Sigmoid colon (tissue), 7 donors: ENCODE results near the gene APBA1. TPM values are rescaled to one million over a fixed set of nuclear protein-coding genes. Genes with fewer than 3 reads are reported as not detected.

Source experiments
- DNase-seq: peaks from one replicate; pipeline ENCODE4 v3.0.0-alpha.2; 2019
- H3K27ac ChIP-seq, 4 donors: fragments of 200-600 bp; sonication (generic); one replicate each; pipeline ENCODE4 v1.5.1; 2016 to 2019; ENCODE audit warnings: mild to moderate bottlenecking in 1 of 4
- H3K27me3 ChIP-seq, 3 donors: fragments of 200-600 bp; sonication (generic); one replicate each; pipeline ENCODE4 v1.5.1; 2019; ENCODE audit warnings: mild to moderate bottlenecking in 1 of 3
- H3K36me3 ChIP-seq, 4 donors: fragments of 200-600 bp; sonication (generic); one replicate each; pipeline ENCODE4 v1.5.1; 2016 to 2019
- H3K4me1 ChIP-seq, 4 donors: fragments of 200-600 bp; sonication (generic); one replicate each; pipeline ENCODE4 v1.5.1; 2017 to 2019
- H3K4me3 ChIP-seq, 4 donors: fragments of 200-600 bp; sonication (generic); one replicate each; pipeline ENCODE4 v1.5.1; 2017 to 2019; ENCODE audit warnings: mild to moderate bottlenecking in 2 of 4, moderate library complexity in 1 of 4
- H3K9me3 ChIP-seq, 4 donors: fragments of 200-600 bp in 3 of 4; sonication (generic) in 3 of 4; one replicate each; pipeline versions ENCODE4 v1.5.1 to v1.6.1; 2013 to 2019
- CTCF ChIP-seq, 4 experiments: fragments of 450-650 bp in 3 of 4; fragments of 200-600 bp in 1 of 4; IDR thresholded peaks; one replicate each; pipeline ENCODE4 v1.5.1; 2016 to 2019; ENCODE audit warnings: antibody characterized with exemption in 4 of 4, mild to moderate bottlenecking in 3 of 4, moderate library complexity in 2 of 4
- EP300 ChIP-seq, 4 donors: sonication (generic); formaldehyde crosslinking; IDR thresholded peaks; one replicate each; pipeline ENCODE4 v1.6.1; 2017; ENCODE audit warnings: antibody characterized with exemption in 4 of 4
- POLR2A ChIP-seq, 2 donors: fragments of 450-650 bp; IDR thresholded peaks; one replicate each; pipeline ENCODE4 v1.6.1; 2016; ENCODE audit warnings: antibody characterized with exemption in 2 of 2, mild to moderate bottlenecking in 2 of 2, moderate library complexity in 2 of 2
- POLR2AphosphoS5 ChIP-seq, 4 donors: sonication (generic); formaldehyde crosslinking; IDR thresholded peaks; one replicate each; pipeline ENCODE4 v1.6.1; 2017; ENCODE audit warnings: antibody characterized with exemption in 4 of 4
- WGBS, 2 donors: extraction: QIAGEN DNeasy Blood & Tissue Kit; methylation state at CpG; one replicate each; pipeline ENCODE4 v1.1.7; 2013; 5-methylcytosine and 5-hydroxymethylcytosine counted together
- intact Hi-C: fragments of 100-400 bp; cut with DNase I; formaldehyde crosslinking; loops from one replicate; pipeline ENCODE4 v1.15.1; 2023
- polyA plus RNA-seq, 3 donors: library from polyadenylated mRNA; stranded (reverse); fragments of 200-250 nt; gene quantifications; one replicate each; pipeline ENCODE4 v1.2.3, GENCODE V29; 2013
- total RNA-seq, 4 donors: library from RNA; depleted of rRNA; stranded (reverse); fragments of >200 nt; gene quantifications; one replicate each; pipeline ENCODE4 v1.1.0, GENCODE V29; 2016
- donor health status: healthy with polysubstance abuse.
- donor health status: Bipolar disorder and iron deficiency.
- donor health status: healthy.

Gene APBA1
- total and polyA plus RNA-seq, 7 donors: 1.7 to 6.7 (median 4.2) TPM

- Histone ChIP-seq H3K9me3 (no peaks in the 10 kb centered on the region), H3K36me3 (no peaks in the 10 kb centered on the region), H3K27me3 (no peaks in the 10 kb centered on the region), H3K4me1 (no peaks in the 10 kb centered on the region), H3K27ac (no peak overlapping the region), H3K4me3 (no peak overlapping the region)
- DNase-seq: no peak
- intact Hi-C loops: no loop called here
- WGBS, 2 donors: 86 to 87% methylated on average over 6 of the region's 6 CpGs
- TF ChIP-seq POLR2A (IDR thresholded peaks at IDR 0.05): no peak
- TF ChIP-seq CTCF (IDR thresholded peaks at IDR 0.05): no peak
- no peak for TF ChIP-seq EP300 (IDR thresholded peaks at IDR 0.05)
- TF ChIP-seq POLR2AphosphoS5 (IDR thresholded peaks at IDR 0.05): no peak
Observed at GRCh38 chr9:69554945-69555344, 117.2 kb downstream of the APBA1 start.

GRCh38 chr9:69549310-69550202 lies 122.6 kb downstream of the APBA1 start:
- TF ChIP-seq POLR2AphosphoS5 (IDR thresholded peaks at IDR 0.05) (no peak), CTCF (IDR thresholded peaks at IDR 0.05) (peak in 3 of 4 experiments; percentile 75 to 84 (median 82)), POLR2A (IDR thresholded peaks at IDR 0.05) (no peak), EP300 (IDR thresholded peaks at IDR 0.05) (no peak)
- no peaks in the 10 kb centered on the region for H3K36me3 ChIP-seq
- H3K9me3 ChIP-seq: no peaks in the 10 kb centered on the region
- H3K4me1 ChIP-seq: no peaks in the 10 kb centered on the region
- 20 to 27% methylated on average over 14 of the region's 14 CpGs for WGBS, 2 donors
- H3K27ac ChIP-seq: no peak overlapping the region
- DNase-seq: no peak
- H3K4me3 ChIP-seq: no peak overlapping the region
- H3K27me3 ChIP-seq: no peaks in the 10 kb centered on the region
- intact Hi-C loops: no loop called here

- DNase-seq: no peak
- TF ChIP-seq POLR2AphosphoS5 (IDR thresholded peaks at IDR 0.05) (no peak), EP300 (IDR thresholded peaks at IDR 0.05) (no peak), CTCF (IDR thresholded peaks at IDR 0.05) (no peak), POLR2A (IDR thresholded peaks at IDR 0.05) (no peak)
- H3K9me3 ChIP-seq: no peaks in the 10 kb centered on the region
- H3K36me3 ChIP-seq: no peaks in the 10 kb centered on the region
- intact Hi-C loops: no loop called here
- 76 to 84% methylated on average over 3 of the region's 3 CpGs for WGBS, 2 donors
- no peaks in the 10 kb centered on the region for H3K27me3 ChIP-seq
- peaks cover 0 to under 1% (median 0%) of the 10 kb centered on the region in 4 donors for H3K4me1 ChIP-seq
- H3K4me3 ChIP-seq: no peak overlapping the region
- H3K27ac ChIP-seq: no peak overlapping the region
Observed at GRCh38 chr9:69548681-69549080, 123.5 kb downstream of the APBA1 start.

- Histone ChIP-seq H3K36me3 (no peaks in the 10 kb centered on the region), H3K27ac (no peak overlapping the region), H3K9me3 (no peaks in the 10 kb centered on the region), H3K27me3 (no peaks in the 10 kb centered on the region), H3K4me3 (no peak overlapping the region), H3K4me1 (peaks cover 0 to 9% (median 6%) of the 10 kb centered on the region in 4 donors)
- WGBS, 2 donors: 65 to 78% methylated on average over 4 of the region's 4 CpGs
- TF ChIP-seq POLR2AphosphoS5 (IDR thresholded peaks at IDR 0.05) (no peak), CTCF (IDR thresholded peaks at IDR 0.05) (no peak), POLR2A (IDR thresholded peaks at IDR 0.05) (no peak), EP300 (IDR thresholded peaks at IDR 0.05) (no peak)
- DNase-seq: no peak
- intact Hi-C loops: loop anchor here (2.0 kb wide), 1 partner anchor 123 kb away; no protein-coding TSS in a partner anchor
Observed at GRCh38 chr9:69546265-69546664, 125.9 kb downstream of the APBA1 start.
